ENCODE measurements around the gene NMUR1.

NMUR1 gene

DNA sequence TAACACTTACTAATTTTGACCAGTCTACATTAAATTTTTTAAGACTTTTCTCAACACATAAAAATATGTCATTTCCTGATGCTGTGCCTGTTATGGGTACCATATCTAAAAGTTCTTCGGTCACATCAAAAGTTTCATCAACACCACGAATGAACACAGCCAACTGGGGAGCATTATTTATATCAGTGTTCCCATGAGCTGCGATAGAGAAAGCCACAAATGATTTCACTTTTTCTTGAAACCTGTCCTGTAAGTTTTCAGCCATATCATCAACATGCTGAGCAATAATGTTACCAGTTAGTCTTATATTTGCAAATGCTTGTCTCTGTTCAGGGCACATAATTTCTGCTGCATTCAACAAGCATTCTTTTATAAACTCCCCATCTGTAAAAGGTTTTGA lies 35.6 kb downstream of the NMUR1 start:
- no peak for DNase-seq (ENCODE audit: extremely low read depth in 1 of 2, low read depth in 1 of 2)

DNA sequence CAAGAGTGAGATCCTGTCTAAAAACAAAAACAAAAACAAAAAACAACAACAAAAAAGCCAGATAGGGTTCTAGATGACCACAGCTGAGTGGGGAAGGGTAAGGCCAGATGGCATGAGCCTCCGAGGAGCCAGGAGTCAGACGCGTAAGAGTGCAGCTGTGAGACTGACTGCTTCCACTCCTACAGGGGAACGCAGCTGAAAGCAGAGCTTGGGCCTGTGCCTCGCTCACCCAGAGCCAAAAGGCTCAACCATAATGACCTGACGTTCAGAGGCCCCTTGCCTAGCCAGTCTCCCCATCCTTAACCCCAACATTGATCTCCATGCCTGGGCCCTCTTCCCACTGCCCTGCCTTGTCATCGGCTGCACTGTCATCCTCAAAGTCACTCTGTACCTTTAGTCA lies 39.4 kb downstream of the NMUR1 start:
- no peak for DNase-seq (ENCODE audit: extremely low read depth in 1 of 2, low read depth in 1 of 2)

DNA sequence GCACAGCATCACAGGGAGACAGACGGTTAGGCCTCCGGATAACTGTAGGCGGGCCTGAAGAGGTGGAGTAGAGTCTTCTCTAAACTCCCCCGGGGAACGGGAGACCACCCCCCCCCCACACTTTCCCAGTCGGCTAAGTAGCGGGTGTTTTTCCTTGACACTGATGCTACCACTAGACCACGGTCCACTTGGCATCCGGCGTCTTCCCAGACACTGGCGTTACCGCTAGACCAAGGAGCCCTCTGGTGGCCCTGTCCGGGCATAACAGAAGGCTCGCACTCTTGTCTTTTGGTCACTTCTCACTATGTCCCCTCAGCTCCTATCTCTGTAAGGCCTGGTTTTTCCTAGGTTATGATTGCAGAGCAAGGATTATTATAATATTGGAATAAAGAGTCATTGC lies 40.3 kb downstream of the NMUR1 start:
- no peak for DNase-seq (ENCODE audit: extremely low read depth in 1 of 2, low read depth in 1 of 2)

DNA sequence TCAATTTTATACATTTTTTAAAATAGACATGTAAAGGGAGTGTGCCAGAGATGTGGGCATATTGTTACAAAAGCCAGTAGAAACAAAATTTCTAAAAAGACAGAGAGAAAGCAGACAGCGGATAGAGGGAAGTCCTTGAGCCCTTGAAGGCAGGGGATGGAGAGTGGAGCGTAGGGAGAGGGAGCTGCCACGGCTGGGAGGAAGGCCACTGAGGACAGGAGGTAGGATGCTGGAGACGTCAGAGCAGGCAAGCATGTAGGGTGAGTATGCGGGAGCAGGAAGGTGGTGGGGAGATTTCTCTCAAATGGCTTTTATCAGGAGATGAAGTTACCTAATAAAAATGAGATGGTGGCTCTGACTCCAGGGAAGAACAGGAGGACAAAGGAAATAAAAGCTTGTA lies 41.9 kb downstream of the NMUR1 start:
- no peak for DNase-seq (ENCODE audit: extremely low read depth in 1 of 2, low read depth in 1 of 2)

DNA sequence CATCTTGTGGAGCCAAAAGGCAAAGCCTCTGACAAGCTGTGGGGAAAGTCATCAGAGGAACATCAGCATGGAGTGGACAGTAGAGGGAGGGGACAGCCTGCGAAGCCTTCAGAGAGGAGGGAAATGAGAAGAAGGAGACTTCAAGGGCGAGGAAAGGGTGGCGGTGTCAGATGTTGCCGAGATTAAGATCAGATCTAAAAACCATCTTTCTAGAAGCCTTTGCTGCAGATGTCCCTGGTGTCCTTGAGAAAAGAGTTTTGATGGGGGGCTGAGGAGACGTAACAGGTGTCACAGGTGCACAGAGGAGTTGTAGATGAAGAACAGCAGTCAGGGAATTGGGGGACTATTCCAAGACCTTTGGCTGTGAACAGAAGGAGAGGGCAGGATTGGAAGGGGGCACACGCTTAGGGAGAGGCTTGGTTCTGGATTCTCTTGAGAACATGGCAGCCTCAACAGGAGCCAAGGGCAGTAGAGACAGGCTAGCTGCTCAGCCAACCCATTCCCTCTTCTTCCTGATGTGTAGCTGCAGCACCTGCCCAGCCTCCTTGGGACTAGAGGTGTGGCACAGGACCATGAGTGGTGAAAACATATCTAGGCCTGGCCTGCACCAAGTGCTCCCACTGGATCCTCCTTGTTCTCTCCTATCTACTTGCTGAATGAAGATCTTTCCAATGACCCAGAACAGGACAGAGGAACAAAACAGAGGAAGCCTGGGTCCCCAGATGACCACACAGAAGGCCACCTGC lies 43.2 kb downstream of the NMUR1 start:
- no peak for DNase-seq (ENCODE audit: extremely low read depth in 1 of 2, low read depth in 1 of 2)

DNA sequence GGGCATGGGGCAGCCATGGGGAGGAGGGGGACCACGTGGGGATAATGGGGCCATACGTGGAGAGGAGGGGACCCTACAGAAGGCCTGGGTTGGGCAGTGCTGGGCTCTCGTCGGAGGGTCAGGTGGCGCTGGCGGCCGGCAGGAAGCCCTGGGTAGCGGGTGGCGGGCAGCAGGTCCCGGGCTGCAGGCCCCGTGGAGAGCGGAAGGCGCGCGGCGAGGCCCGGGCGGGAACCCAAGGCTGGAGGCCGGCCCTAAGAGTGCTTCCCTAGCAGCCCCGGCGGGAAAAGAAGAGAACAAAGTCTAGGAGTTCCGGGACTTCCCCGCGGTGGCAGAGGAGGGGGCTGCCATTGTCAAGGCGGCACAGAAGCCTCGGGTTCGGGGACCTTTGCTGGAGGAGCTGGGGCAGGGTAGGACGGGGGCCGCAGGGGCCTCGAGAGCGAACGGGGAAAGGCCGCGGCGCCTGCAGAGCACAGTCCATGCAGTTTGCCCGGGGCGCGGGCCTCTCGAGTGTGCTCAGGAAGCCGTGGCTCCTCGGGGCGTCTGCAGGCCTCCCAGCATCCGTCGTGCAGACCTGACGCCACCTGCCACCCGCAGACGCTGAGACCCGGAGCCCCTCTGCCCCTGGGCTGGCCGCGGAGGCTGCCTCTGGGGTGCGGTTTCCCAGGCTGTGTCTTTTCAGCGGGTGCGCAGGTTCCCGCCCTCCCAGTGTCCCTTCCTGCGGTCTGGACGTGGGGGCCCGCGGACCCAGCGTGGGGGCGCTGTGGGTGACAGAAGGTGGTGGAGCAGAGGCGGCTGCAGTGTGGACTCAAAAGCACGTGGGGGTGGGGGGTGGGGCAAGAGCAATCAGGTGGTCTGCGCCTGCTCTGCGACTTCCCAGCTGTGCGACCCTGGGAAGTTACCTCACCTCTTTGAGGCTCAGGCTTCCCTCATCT lies 46.6 kb downstream of the NMUR1 start:
- peak in 1 of 2 donors; percentile 8 for DNase-seq (ENCODE audit: extremely low read depth in 1 of 2, low read depth in 1 of 2)

DNA sequence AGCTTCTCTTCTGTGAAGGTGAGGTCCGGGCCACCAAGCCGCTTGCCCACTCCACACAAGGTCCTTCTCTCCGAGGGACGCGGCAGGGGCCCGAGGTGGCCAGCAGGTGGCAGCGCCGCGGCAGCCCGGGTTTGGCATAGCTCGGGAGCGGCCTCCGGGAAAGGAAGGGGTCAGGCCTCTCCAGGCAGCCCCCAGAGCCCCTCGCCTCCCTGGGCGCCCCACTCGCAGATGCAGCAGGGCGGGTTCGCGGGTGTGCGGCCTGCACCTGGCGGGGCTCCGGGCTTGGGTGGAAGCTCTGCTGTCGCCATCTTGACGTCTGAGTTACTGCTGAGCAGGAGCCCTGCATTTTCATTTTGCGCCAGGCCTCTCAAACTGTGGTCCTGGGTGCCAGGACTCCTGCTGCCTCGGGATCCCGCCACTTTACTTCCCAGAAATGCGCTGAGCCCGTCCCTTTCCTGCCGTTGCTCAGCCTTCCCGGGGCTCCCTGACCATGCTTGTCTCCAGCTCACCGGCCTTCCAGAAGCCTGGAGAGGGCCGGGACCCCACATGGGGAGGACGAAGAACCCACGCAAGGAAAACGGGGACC lies 47.3 kb downstream of the NMUR1 start:
- peak; percentile 23 to 65 for DNase-seq (ENCODE audit: extremely low read depth in 1 of 2, low read depth in 1 of 2)

DNA sequence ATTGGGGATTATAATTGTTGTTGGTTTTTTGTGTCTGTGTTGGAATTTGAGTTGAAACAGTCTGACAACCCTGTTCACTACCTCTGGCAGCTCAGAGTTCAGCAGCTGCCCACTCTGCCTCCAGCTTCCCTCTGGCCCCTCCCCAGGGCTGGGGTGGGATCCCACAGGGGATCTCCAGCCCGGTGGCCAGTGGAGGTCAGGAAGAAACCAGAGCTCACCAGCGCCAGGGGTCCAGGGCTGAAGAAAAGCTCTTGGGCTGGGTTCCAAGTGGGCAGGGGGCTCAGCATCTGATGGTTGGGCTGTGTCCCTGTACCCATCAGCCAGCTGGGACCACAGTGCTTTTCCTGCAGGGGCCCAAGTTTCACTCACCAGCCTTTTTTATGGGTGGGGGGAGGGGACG lies 49.5 kb downstream of the NMUR1 start:
- DNase-seq (ENCODE audit: extremely low read depth in 1 of 2, low read depth in 1 of 2) = no peak

DNA sequence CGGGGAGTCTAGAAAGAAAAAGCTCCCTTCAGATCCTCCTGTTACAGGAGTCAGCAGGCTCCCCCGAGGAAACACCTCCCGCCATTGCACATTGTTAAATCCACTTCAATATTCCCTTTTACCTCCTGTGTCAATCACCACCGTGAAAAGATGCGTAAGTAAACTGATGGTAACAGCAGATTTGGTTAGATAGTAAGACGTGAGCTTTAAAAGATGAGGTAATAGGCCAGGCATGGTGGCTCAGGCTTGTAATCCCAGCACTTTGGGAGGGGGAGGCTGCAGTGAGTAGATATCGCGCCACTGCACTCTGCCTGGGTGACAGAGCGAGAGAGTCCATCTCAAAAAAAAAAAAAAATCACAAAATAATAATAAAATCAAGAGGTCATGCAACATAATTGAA lies 50.8 kb downstream of the NMUR1 start:
- DNase-seq (ENCODE audit: extremely low read depth in 1 of 2, low read depth in 1 of 2) = no peak

DNA sequence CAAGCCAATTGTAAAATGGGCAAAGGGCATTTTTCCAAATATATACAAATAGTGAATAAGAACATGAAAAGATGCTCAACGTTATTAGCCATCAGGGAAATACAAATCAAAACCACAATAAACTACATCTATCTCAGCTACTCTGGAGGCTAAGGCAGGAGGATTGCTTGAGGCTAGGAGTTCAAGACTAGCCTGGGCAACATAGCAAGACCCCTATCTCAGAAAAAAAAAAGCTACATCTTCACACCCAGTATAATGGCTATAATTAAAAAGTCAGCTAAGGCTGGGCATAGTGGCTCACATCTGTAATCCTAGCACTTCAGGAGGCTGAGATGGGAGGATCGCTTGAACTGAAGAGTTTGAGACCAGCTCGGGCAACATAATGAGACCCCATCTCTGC lies 53.3 kb downstream of the NMUR1 start:
- no peak for DNase-seq (ENCODE audit: extremely low read depth in 1 of 2, low read depth in 1 of 2)

DNA sequence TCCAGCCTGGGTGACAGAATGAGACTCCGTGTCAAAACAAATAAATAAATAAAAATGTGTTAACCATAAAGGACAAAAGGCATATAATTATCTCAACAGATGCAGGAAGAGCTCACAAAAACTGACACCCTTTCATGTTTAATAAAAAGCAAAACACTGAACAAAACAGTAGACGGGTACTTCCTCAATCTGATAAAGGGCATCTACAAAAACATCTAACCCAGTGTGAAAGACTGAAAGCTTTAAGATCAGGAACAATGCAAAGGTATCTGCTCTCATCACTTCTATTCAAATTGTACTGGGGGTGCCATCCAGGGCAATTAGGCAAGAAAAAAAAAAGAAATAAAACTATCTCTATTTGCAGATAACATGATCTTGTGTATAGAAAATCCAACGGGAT lies 54.3 kb downstream of the NMUR1 start:
- DNase-seq (ENCODE audit: extremely low read depth in 1 of 2, low read depth in 1 of 2) = no peak
